ENCODE results near the gene NIBAN1. TPM values are rescaled to one million over a fixed set of nuclear protein-coding genes. Genes with fewer than 3 reads are reported as not detected.

Gene NIBAN1
- total RNA-seq, 1 donor, result 17.7 TPM

DNA sequence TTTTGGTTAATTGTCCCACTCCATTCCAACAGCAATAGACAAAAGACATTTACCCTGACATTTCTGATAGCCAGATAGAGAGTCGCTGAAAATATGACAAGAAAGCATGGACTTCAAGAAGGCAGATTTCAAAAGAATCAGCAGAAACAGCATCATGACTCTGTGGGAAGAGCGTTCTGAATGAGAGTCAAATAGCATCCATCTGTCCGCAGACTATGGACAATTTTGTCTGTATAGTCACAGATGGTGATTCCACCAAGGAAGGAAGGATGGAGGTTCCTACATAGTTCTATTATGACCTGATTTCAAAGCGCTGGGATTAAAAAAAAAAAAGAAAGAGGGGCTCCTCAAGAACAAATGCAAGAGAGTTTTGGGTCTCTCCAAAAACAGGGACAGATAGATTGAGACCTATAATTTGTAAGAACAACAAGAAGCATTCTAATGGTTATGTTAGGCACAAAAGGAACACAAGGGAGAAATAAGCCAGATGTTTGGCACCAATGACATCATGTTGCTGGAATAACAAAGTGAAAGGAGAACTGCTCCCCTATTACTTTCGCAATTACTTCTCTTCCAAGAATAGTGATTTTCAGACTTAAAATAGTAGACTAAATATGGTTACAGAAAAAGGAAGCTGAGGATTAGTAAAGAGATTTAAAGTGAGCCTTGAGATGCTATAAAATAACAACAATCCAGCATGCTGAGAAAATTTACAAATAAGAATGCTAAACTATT, 28.5 kb downstream of the NIBAN1 start:
- DNase-seq (ENCODE audit: low read depth), result peak; percentile 85
- no peak overlapping the region for H3K4me3 ChIP-seq (ENCODE audit: low read depth, low read length)
- TF ChIP-seq, protein P1, sequence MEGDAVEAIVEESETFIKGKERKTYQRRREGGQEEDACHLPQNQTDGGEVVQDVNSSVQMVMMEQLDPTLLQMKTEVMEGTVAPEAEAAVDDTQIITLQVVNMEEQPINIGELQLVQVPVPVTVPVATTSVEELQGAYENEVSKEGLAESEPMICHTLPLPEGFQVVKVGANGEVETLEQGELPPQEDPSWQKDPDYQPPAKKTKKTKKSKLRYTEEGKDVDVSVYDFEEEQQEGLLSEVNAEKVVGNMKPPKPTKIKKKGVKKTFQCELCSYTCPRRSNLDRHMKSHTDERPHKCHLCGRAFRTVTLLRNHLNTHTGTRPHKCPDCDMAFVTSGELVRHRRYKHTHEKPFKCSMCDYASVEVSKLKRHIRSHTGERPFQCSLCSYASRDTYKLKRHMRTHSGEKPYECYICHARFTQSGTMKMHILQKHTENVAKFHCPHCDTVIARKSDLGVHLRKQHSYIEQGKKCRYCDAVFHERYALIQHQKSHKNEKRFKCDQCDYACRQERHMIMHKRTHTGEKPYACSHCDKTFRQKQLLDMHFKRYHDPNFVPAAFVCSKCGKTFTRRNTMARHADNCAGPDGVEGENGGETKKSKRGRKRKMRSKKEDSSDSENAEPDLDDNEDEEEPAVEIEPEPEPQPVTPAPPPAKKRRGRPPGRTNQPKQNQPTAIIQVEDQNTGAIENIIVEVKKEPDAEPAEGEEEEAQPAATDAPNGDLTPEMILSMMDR (IDR thresholded peaks at IDR 0.05; ENCODE audit: insufficient read depth, low read depth, low read length), result no peak

DNA sequence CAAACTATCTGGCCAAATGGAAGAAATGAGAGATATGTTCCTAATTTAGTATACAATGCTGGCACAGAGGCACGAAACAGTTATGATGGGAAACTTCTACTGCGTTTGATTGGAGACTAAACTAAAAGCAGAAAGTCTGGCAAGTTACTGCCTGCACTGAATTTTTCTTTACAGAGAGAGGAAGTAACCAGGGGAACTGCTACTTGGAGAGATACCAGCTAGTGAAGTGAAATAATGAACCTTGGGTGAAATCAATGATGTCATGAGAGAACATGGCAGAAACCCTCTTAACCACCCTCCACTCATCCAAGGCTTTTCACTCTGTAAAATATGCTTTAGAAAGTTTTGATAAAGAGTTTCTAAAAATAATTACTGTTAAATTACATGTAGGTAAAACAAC, 29.3 kb downstream of the NIBAN1 start:
- DNase-seq (ENCODE audit: low read depth), result no peak
- H3K4me3 ChIP-seq (ENCODE audit: low read depth, low read length), result no peak overlapping the region
- TF ChIP-seq, protein P1 (IDR thresholded peaks at IDR 0.05; ENCODE audit: insufficient read depth, low read depth, low read length), result no peak

DNA sequence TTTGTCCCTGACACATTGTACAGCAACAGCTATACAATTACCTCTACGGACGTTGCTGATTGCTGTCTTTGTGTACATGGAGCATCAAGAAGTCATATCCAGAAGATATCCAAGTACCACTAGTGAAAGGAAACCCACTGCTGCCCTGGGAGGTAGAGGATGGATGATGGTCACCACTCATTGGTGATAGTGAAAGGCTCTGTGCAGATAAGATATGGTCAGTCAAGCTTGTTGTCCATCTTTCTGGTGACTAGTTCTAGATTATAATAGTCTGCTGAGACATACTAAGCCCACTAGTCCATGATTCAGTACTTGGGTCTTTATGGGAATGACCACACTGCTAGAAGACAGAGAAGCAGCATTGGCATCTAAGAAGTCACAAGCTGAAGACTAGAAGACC, 30.3 kb downstream of the NIBAN1 start:
- DNase-seq (ENCODE audit: low read depth), result no peak
- H3K4me3 ChIP-seq (ENCODE audit: low read depth, low read length), result no peak overlapping the region
- TF ChIP-seq, protein P1 (IDR thresholded peaks at IDR 0.05; ENCODE audit: insufficient read depth, low read depth, low read length), result no peak

DNA sequence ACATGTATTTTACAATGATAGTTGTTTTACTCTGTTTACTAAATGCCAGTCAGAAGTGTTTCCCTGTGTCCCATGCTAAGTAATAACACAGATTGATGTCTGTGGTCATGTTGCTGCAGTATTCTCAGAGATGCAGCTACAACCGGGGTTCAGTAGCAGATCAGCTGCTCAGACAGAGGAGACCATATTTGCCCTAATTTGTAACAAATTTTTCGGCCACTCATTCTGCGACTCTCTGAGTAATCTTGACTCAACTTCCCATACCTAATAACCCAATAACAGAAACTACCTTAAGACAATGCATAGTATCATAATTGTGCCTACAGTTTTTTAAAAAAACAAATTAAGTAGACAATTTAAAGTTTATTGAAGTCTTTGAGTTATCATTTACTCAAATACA, 32.6 kb downstream of the NIBAN1 start:
- H3K4me3 ChIP-seq (ENCODE audit: low read depth, low read length), result no peak overlapping the region
- TF ChIP-seq, protein P1 (IDR thresholded peaks at IDR 0.05; ENCODE audit: insufficient read depth, low read depth, low read length), result no peak
- no peak for DNase-seq (ENCODE audit: low read depth)

DNA sequence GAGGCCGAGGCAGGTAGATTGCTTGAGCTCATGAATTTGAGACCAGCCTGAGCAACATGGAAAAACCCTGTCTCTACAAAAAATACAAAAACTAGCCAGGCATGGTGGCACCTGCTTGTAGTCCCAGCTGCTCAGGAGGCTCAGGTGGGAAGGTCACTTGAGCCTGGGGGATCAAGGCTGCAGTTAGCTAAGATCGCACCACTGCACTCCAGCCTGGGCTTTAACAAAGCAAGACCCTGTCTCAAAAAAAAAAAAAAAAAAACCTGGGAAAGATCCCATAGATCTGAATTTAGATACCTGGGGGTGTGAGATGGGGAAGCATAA, 32.9 kb downstream of the NIBAN1 start:
- TF ChIP-seq, protein P1 (IDR thresholded peaks at IDR 0.05; ENCODE audit: insufficient read depth, low read depth, low read length), result no peak
- no peak overlapping the region for H3K4me3 ChIP-seq (ENCODE audit: low read depth, low read length)
- no peak for DNase-seq (ENCODE audit: low read depth)

DNA sequence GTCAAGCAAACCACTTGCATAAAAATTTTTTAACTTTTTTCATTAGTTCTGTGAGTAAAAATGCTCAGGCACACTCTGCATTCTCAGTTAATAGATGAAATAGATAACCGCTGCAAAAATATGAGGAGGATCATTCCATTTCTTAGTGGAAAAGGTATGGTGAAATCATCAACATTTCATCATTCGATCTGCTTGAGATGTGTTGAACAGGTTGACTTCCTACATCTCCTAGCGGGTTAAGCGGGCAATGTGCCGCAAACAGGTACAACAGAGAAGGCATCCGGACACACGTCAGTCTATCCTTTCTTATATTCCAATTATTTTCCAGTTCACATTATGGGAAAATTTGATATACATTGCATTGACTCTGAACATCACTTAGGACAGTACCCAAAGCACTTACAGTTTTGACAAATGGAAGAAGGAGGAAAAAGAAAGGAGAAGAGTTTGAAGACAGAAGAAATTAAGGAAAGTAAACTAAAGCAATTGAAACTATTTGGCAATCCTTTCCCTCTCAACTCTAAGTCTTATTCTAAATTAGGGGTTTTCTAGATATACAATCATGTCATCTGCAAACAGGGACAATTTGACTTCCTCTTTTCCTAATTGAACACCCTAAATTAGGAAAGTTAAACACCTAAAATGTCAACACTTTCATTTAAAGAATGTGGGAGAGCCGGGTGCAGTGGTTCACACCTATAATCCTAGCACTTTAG, 33.5 kb downstream of the NIBAN1 start:
- TF ChIP-seq, protein P1 (IDR thresholded peaks at IDR 0.05; ENCODE audit: insufficient read depth, low read depth, low read length), result no peak

More for the DNA sequence above, 33.5 kb downstream of the NIBAN1 start:
- no peak overlapping the region for H3K4me3 ChIP-seq (ENCODE audit: low read depth, low read length)
- DNase-seq (ENCODE audit: low read depth), result no peak

All from fibroblast of villous mesenchyme (primary cell).